Smooth muscle cell (in vitro differentiated cells): ENCODE data around the gene MITF. TPM values are rescaled to one million over a fixed set of nuclear protein-coding genes. Genes with fewer than 3 reads are reported as not detected.
"Not testable (repeated sequence)": the region's sequence is repeated elsewhere in the genome, so short reads cannot be mapped to it uniquely, and the experiment has no call there.

Source experiments
- DNase-seq: peaks from one replicate; lab custom pipeline; 2025; ENCODE audit not compliant: unreplicated experiment; lab: John Stamatoyannopoulos, UW
- H2AFZ ChIP-seq: fragments of 200-600 bp; sonication (generic); 2 replicates; pipeline ENCODE4 v1.6.0; 2016; ENCODE audit warnings: antibody characterized with exemption, low read depth, mild to moderate bottlenecking
- H3F3A ChIP-seq: fragments of 200-600 bp; sonication (generic); 2 replicates; pipeline ENCODE4 v1.6.0; 2017; ENCODE audit warnings: antibody characterized with exemption, low read depth
- H3K27ac ChIP-seq: fragments of 200-600 bp; sonication (generic); 2 replicates; pipeline ENCODE4 v1.5.1; 2016; ENCODE audit warnings: low read depth, mild to moderate bottlenecking
- H3K27me3 ChIP-seq: fragments of 200-600 bp; sonication (generic); 2 replicates; pipeline ENCODE4 v1.6.1; 2016; ENCODE audit warnings: low read depth, mild to moderate bottlenecking
- H3K36me3 ChIP-seq: fragments of 200-600 bp; sonication (generic); 2 replicates; pipeline ENCODE4 v1.5.1; 2016; ENCODE audit warnings: low read depth
- H3K4me1 ChIP-seq: fragments of 200-600 bp; sonication (generic); 2 replicates; pipeline ENCODE4 v1.5.1; 2016; ENCODE audit warnings: low read depth
- H3K4me2 ChIP-seq: fragments of 200-600 bp; sonication (generic); 2 replicates; pipeline ENCODE4 v1.6.0; 2016; ENCODE audit warnings: mild to moderate bottlenecking
- H3K4me3 ChIP-seq: fragments of 200-600 bp; sonication (generic); 2 replicates; pipeline ENCODE4 v1.5.1; 2016; ENCODE audit warnings: mild to moderate bottlenecking
- H3K79me2 ChIP-seq: fragments of 200-600 bp; sonication (generic); 2 replicates; pipeline ENCODE4 v1.6.0; 2016; ENCODE audit warnings: low read depth, mild to moderate bottlenecking
- H3K9ac ChIP-seq: fragments of 200-600 bp; sonication (generic); 2 replicates; pipeline ENCODE4 v1.6.0; 2016; ENCODE audit warnings: low read depth
- H3K9me3 ChIP-seq: fragments of 200-600 bp; sonication (generic); replicated peaks from 2 replicates; pipeline ENCODE4 v1.5.1; 2016; ENCODE audit warnings: low read depth
- H4K20me1 ChIP-seq: fragments of 200-600 bp; sonication (generic); 2 replicates; pipeline ENCODE4 v1.6.0; 2016; ENCODE audit warnings: low read depth
- WGBS: methylation state at CpG from one replicate; pipeline ENCODE4 v1.1.7; 2016; ENCODE audit warnings: low lambda C conversion rate; 5-methylcytosine and 5-hydroxymethylcytosine counted together
- polyA plus RNA-seq: library from polyadenylated mRNA; unstranded; fragments of >200 nt; fragmentation: Nextera tagmentation; extraction: Ambion mirVana; gene quantifications from 2 replicates; pipeline ENCODE4 v1.2.1, GENCODE V29; 2016
- total RNA-seq: library from RNA; depleted of rRNA; stranded (reverse); fragments of >200 nt; gene quantifications from 2 replicates; pipeline ENCODE4 v1.2.3, GENCODE V29; 2014
- TF ChIP-seq, protein P1 (sequence below): fragments of 200-600 bp; sonication (generic); IDR thresholded peaks from 2 replicates; pipeline ENCODE4 v1.5.1; 2017; ENCODE audit warnings: borderline replicate concordance, mild to moderate bottlenecking, antibody characterized with exemption; ENCODE audit not compliant: insufficient read depth, poor library complexity, severe bottlenecking

Gene MITF
- total and polyA plus RNA-seq, 2 experiments from 2014 or later = 2.3 to 3.1 TPM

DNA sequence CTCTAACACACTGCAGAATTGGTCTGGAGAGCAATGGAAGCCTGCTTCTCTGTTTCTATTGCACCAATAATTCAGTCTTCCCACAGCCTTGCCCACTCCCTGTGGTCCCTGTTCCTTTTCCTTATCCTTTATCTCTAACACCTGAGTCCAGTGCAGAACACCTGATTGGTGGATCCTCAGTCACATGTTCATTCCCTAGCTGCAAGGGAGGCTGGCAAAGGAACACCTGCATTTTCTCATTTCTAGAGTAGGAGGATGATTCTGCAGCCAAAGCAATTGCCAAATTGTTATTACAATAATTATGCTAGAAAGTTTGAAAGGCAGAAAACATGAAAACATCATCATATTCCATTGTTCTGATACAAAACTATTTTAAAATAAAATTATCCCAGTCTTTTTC, 176.5 kb downstream of the MITF start:
- Histone ChIP-seq H3K27ac (no peak overlapping the region), H3K4me3 (no peak overlapping the region), H3K79me2 (no peaks in the 10 kb centered on the region), H4K20me1 (no peaks in the 10 kb centered on the region), H3K4me2 (no peak overlapping the region), H3F3A (no peaks in the 10 kb centered on the region), H3K9me3 (no peaks in the 10 kb centered on the region), H2AFZ (no peak overlapping the region), H3K9ac (no peak overlapping the region), H3K27me3 (no peaks in the 10 kb centered on the region), H3K36me3 (no peaks in the 10 kb centered on the region), H3K4me1 (no peaks in the 10 kb centered on the region)
- TF ChIP-seq, protein P1, sequence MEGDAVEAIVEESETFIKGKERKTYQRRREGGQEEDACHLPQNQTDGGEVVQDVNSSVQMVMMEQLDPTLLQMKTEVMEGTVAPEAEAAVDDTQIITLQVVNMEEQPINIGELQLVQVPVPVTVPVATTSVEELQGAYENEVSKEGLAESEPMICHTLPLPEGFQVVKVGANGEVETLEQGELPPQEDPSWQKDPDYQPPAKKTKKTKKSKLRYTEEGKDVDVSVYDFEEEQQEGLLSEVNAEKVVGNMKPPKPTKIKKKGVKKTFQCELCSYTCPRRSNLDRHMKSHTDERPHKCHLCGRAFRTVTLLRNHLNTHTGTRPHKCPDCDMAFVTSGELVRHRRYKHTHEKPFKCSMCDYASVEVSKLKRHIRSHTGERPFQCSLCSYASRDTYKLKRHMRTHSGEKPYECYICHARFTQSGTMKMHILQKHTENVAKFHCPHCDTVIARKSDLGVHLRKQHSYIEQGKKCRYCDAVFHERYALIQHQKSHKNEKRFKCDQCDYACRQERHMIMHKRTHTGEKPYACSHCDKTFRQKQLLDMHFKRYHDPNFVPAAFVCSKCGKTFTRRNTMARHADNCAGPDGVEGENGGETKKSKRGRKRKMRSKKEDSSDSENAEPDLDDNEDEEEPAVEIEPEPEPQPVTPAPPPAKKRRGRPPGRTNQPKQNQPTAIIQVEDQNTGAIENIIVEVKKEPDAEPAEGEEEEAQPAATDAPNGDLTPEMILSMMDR = no peak
- DNase-seq = no peak

DNA sequence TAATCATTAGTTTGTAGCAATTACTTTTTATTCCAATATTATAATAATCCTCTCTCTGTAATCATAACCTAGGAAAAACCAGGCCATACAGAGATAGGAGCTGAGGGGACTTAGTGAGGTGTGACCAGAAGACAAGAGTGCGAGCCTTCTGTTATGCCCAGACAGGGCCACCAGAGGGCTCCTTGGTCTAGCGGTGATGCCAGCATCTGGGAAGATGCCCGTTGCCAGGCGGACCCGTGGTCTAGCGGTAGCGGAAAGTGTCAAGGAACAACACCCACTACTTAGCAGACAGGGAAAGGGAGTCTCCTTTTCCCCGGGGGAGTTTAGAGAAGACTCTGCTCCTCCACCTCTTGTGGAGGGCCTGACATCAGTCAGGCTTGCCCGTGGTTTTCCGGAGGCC, 180.7 kb downstream of the MITF start:
- H3K79me2 ChIP-seq, H2AFZ ChIP-seq, H3K27me3 ChIP-seq, H3K4me2 ChIP-seq, H3K4me3 ChIP-seq, H3K36me3 ChIP-seq, H4K20me1 ChIP-seq, H3K27ac ChIP-seq, H3F3A ChIP-seq, H3K9me3 ChIP-seq, H3K9ac ChIP-seq, H3K4me1 ChIP-seq, DNase-seq: not testable (repeated sequence)
- WGBS = 58% methylated on average over 10 of the region's 10 CpGs
- TF ChIP-seq, protein P1 = peak; percentile 40

DNA sequence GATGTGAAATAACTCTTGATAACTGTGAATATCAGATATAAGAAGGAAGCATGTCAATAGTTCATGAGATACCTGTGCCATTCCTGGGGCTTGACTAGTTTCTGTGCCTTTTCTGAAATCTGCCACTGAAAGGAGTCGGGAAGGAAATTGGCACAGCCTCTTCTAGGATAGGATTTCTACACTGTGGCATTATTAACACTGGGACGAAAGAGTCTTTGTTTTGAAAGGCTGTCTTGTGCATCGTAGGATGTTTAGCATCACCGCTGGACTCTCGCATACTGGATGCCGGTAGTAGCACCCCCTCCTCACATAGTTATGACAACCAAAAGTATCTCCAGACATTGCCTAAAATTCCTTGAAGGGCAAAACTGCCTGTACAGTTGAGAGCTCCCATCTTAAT, 182.4 kb downstream of the MITF start:
- Histone ChIP-seq H3K4me2 (no peak overlapping the region), H3K79me2 (no peaks in the 10 kb centered on the region), H3K4me3 (no peak overlapping the region), H3F3A (no peaks in the 10 kb centered on the region), H4K20me1 (no peaks in the 10 kb centered on the region), H3K36me3 (no peaks in the 10 kb centered on the region), H3K9ac (no peak overlapping the region), H3K4me1 (no peaks in the 10 kb centered on the region), H3K27me3 (no peaks in the 10 kb centered on the region), H3K9me3 (no peaks in the 10 kb centered on the region), H2AFZ (no peak overlapping the region), H3K27ac (no peak overlapping the region)
- TF ChIP-seq, protein P1 = no peak
- WGBS = 91% methylated on average over 6 of the region's 6 CpGs
- DNase-seq = no peak

DNA sequence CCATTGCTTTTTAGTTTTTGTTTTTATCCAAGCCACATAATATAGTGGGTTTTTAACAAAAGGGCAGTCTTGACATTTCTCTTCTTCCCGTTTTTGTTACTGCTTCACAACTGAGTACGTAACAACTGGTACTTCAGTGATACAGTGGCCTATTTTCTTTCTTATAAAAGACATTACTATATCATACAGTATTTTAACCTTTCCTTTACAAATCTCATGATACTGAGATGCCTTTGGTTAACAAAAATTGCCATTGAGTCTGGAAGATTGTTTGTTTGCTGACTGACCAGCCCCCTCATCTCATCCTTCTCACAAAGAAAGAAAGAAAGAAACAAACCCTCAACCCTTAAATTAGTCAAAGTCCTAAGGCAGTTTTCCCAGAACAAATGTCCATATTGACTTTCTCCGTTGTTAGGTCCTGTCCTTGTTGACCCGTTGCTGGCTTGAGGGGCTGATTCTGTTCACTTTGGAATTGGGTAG, 183.3 kb downstream of the MITF start:
- Histone ChIP-seq H3K4me1 (no peaks in the 10 kb centered on the region), H2AFZ (no peak overlapping the region), H3K27ac (no peak overlapping the region), H3K9me3 (no peaks in the 10 kb centered on the region), H4K20me1 (no peaks in the 10 kb centered on the region), H3K27me3 (no peaks in the 10 kb centered on the region), H3K36me3 (no peaks in the 10 kb centered on the region), H3F3A (no peaks in the 10 kb centered on the region), H3K4me3 (no peak overlapping the region), H3K9ac (no peak overlapping the region), H3K4me2 (no peak overlapping the region), H3K79me2 (no peaks in the 10 kb centered on the region)
- DNase-seq = no peak
- 83% methylated on average over 4 of the region's 4 CpGs for WGBS
- TF ChIP-seq, protein P1 = no peak
